Hepatocyte (in vitro differentiated cells): ENCODE data around the gene CTSW. TPM values are rescaled to one million over a fixed set of nuclear protein-coding genes. Genes with fewer than 3 reads are reported as not detected.

Experiments
- DNase-seq: peaks from one replicate; pipeline ENCODE4 v3.0.0-alpha.2; 2016; ENCODE audit warnings: low spot score
- H2AFZ ChIP-seq: fragments of 200-600 bp; sonication (generic); 2 replicates; pipeline ENCODE4 v1.6.0; 2016; ENCODE audit warnings: antibody characterized with exemption, mild to moderate bottlenecking
- H3K27ac ChIP-seq: fragments of 200-600 bp; sonication (generic); 2 replicates; pipeline ENCODE4 v1.5.1; 2016; ENCODE audit warnings: mild to moderate bottlenecking
- H3K27me3 ChIP-seq: fragments of 200-600 bp; sonication (generic); 2 replicates; pipeline ENCODE4 v1.6.1; 2016
- H3K36me3 ChIP-seq: fragments of 200-600 bp; sonication (generic); replicated peaks from 2 replicates; pipeline ENCODE4 v1.5.1; 2016; ENCODE audit warnings: low read depth; ENCODE audit not compliant: insufficient read depth
- H3K4me1 ChIP-seq: fragments of 200-600 bp; sonication (generic); 2 replicates; pipeline ENCODE4 v1.5.1; 2016; ENCODE audit warnings: mild to moderate bottlenecking, moderate library complexity; ENCODE audit not compliant: insufficient read depth
- H3K4me2 ChIP-seq: fragments of 200-600 bp; sonication (generic); 2 replicates; pipeline ENCODE4 v1.6.0; 2016
- H3K4me3 ChIP-seq: fragments of 200-600 bp; sonication (generic); 2 replicates; pipeline ENCODE4 v1.5.1; 2016; ENCODE audit warnings: mild to moderate bottlenecking
- H3K79me2 ChIP-seq: fragments of 200-600 bp; sonication (generic); 2 replicates; pipeline ENCODE4 v1.6.0; 2017; ENCODE audit warnings: mild to moderate bottlenecking
- H3K9me2 ChIP-seq: fragments of 200-600 bp; sonication (generic); replicated peaks from 2 replicates; pipeline ENCODE4 v1.6.0; 2017; ENCODE audit warnings: mild to moderate bottlenecking; ENCODE audit not compliant: insufficient read depth
- H3K9me3 ChIP-seq: fragments of 200-600 bp; sonication (generic); 2 replicates; pipeline ENCODE4 v1.5.1; 2016; ENCODE audit warnings: low read depth, mild to moderate bottlenecking
- H4K20me1 ChIP-seq: fragments of 200-600 bp; sonication (generic); 2 replicates; pipeline ENCODE4 v1.6.0; 2016; ENCODE audit warnings: mild to moderate bottlenecking; ENCODE audit not compliant: insufficient read depth, poor library complexity, severe bottlenecking
- EZH2 ChIP-seq: fragments of 200-600 bp; sonication (generic); IDR thresholded peaks from 2 replicates; pipeline ENCODE4 v1.6.1; 2016; ENCODE audit warnings: antibody characterized with exemption, mild to moderate bottlenecking, borderline replicate concordance
- EZH2phosphoT487 ChIP-seq: fragments of 200-600 bp; sonication (generic); IDR thresholded peaks from one replicate; pipeline ENCODE4 v1.6.1; 2018; ENCODE audit warnings: antibody characterized with exemption, mild to moderate bottlenecking, low read depth, moderate library complexity; ENCODE audit not compliant: unreplicated experiment, severe bottlenecking
- WGBS: methylation state at CpG from one replicate; pipeline ENCODE4 v1.1.6; 2016; ENCODE audit warnings: low lambda C conversion rate; ENCODE audit errors: missing lambda C conversion rate; 5-methylcytosine and 5-hydroxymethylcytosine counted together
- polyA plus RNA-seq: library from polyadenylated mRNA; unstranded; fragments of >200 nt; fragmentation: Nextera tagmentation; extraction: Ambion mirVana; gene quantifications from 2 replicates; pipeline ENCODE4 v1.2.1, GENCODE V29; 2016
- total RNA-seq: library from RNA; depleted of rRNA; stranded (reverse); fragments of >200 nt; gene quantifications from 2 replicates; pipeline ENCODE4 v1.2.3, GENCODE V29; 2014
- TF ChIP-seq, protein P1 (sequence below): fragments of 200-600 bp; sonication (generic); IDR thresholded peaks from 2 replicates; pipeline ENCODE4 v1.5.1; 2016; ENCODE audit warnings: antibody characterized with exemption, mild to moderate bottlenecking; ENCODE audit not compliant: poor library complexity

Gene CTSW
- total and polyA plus RNA-seq, 2 experiments from 2014 or later: 0.15 TPM; not detected in 1

DNA sequence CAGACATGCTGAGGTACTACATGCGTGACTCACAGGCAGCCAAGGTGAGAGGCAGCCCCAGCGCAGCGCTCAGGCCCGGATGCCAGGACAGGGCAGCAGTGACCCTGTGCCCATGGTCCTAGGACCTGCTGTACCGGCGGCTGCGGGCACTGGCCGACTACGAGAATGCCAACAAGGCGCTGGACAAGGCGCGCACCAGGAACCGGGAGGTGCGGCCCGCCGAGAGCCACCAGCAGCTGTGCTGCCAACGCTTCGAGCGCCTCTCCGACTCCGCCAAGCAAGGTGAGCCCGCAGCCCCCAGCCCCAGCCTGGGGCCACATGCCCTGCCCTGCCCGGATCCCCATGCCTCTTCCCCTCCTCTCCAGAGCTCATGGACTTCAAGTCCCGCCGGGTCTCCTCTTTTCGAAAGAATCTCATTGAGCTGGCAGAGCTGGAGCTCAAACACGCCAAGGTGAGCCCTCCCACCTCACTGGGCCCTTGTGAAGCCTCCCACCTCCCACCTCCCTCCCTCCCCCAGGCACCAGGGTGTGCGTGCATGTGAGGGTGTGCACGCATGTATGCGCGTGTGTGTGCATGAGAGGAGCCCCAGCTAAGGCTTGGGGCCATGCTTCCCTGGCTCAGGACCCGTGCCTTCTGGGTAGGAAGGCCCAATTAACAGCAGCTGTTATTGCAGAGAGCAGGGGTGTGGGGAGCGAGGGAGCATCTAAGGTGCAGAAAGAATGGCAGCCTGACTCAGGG is 27.0 kb upstream of the CTSW start:
- H3K9me2 ChIP-seq: no peaks in the 10 kb centered on the region
- H3K4me3 ChIP-seq: no peak overlapping the region
- no peak overlapping the region for H2AFZ ChIP-seq
- H3K4me2 ChIP-seq: no peak overlapping the region
- H3K36me3 ChIP-seq: no peaks in the 10 kb centered on the region
- no peaks in the 10 kb centered on the region for H3K9me3 ChIP-seq
- H3K79me2 ChIP-seq: peaks cover 39% of the 10 kb centered on the region
- 95% methylated on average over 21 of the region's 33 CpGs for WGBS
- DNase-seq: peak; percentile 7
- peaks cover 29% of the 10 kb centered on the region for H3K4me1 ChIP-seq
- no peaks in the 10 kb centered on the region for H3K27me3 ChIP-seq
- peak overlapping the region; percentile 88 for H3K27ac ChIP-seq
- peaks cover 38% of the 10 kb centered on the region for H4K20me1 ChIP-seq
- TF ChIP-seq EZH2phosphoT487 (no peak), EZH2 (no peak)
- TF ChIP-seq, protein P1, sequence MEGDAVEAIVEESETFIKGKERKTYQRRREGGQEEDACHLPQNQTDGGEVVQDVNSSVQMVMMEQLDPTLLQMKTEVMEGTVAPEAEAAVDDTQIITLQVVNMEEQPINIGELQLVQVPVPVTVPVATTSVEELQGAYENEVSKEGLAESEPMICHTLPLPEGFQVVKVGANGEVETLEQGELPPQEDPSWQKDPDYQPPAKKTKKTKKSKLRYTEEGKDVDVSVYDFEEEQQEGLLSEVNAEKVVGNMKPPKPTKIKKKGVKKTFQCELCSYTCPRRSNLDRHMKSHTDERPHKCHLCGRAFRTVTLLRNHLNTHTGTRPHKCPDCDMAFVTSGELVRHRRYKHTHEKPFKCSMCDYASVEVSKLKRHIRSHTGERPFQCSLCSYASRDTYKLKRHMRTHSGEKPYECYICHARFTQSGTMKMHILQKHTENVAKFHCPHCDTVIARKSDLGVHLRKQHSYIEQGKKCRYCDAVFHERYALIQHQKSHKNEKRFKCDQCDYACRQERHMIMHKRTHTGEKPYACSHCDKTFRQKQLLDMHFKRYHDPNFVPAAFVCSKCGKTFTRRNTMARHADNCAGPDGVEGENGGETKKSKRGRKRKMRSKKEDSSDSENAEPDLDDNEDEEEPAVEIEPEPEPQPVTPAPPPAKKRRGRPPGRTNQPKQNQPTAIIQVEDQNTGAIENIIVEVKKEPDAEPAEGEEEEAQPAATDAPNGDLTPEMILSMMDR: no peak

DNA sequence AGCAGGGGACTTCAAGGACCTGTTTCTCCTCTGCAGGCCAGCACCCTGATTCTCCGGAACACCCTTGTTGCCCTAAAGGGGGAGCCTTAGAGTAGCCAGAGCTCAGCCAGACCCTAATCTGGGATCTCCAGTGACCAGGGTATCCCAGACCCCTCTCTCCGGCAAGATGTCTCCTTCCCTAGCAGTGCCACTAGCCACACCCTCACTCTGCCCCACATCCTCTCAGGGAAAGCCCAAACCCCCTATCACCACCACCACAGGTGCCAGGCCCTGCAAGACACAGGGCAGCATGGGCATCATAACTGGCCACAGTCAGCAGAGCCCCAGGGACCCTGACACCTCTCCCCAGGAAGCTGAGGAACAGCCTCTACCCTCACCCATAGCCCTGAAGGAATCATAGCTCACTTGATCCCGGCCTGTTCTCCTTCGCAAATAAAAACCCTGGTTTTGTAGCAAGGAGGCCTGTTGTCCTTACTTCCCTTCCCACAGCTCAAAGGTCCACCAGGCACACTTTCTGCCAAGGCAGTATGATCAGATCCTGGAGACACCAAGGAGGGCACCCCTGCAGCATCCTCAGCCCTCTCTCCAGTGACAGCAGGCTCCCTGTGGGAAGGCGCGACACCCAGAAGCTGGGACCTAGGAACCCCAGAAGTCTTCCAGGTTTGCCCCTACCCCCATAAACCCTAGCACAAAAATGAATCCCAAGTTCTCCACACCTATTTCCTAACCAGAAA is 26.2 kb upstream of the CTSW start:
- TF ChIP-seq, protein P1: no peak
- no peak for TF ChIP-seq EZH2
- TF ChIP-seq EZH2phosphoT487: no peak
- Histone ChIP-seq H3K79me2 (peaks cover 39% of the 10 kb centered on the region), H3K27ac (peak overlapping the region; percentile 88), H3K27me3 (no peaks in the 10 kb centered on the region), H3K4me2 (peak overlapping the region; percentile 42), H3K36me3 (no peaks in the 10 kb centered on the region), H3K9me2 (no peaks in the 10 kb centered on the region), H3K9me3 (no peaks in the 10 kb centered on the region), H3K4me3 (no peak overlapping the region), H4K20me1 (peaks cover 38% of the 10 kb centered on the region), H3K4me1 (peaks cover 29% of the 10 kb centered on the region), H2AFZ (no peak overlapping the region)
- 95% methylated on average over 6 of the region's 6 CpGs for WGBS
- DNase-seq: peak; percentile 11

DNA sequence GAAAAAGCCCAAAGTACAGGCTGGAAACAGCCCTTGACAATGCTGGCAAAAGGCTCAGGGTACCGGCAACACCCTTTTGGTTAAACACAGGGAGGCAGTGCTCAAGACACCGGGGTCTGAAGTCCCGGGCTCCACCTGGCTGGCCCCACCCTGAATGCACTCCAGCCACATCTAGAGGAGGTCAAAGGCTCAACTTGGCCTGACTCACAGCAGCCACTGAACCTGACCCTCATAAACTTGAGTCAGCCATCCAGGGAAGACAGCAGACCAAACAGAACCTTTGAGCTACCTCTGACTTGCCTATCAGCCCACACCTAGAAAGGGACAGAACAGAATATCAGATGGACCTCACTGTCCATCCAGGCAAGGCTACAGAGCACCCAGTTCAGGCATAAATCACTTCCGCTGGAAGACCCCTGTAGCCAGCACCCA is 25.5 kb upstream of the CTSW start:
- WGBS: 72% methylated on average over 4 of the region's 4 CpGs
- DNase-seq: peak; percentile 79
- H3K27me3 ChIP-seq: no peaks in the 10 kb centered on the region
- peaks cover 29% of the 10 kb centered on the region for H3K4me1 ChIP-seq
- H3K9me2 ChIP-seq: no peaks in the 10 kb centered on the region
- H3K36me3 ChIP-seq: no peaks in the 10 kb centered on the region
- peak overlapping the region; percentile 92 for H3K4me2 ChIP-seq
- H3K9me3 ChIP-seq: no peaks in the 10 kb centered on the region
- peak overlapping the region; percentile 88 for H3K27ac ChIP-seq
- peaks cover 39% of the 10 kb centered on the region for H3K79me2 ChIP-seq
- H2AFZ ChIP-seq: no peak overlapping the region
- TF ChIP-seq, protein P1: no peak
- no peak for TF ChIP-seq EZH2
- TF ChIP-seq EZH2phosphoT487: no peak
- no peak overlapping the region for H3K4me3 ChIP-seq
- H4K20me1 ChIP-seq: peaks cover 38% of the 10 kb centered on the region
